Immature natural killer cell (primary cell): ENCODE results near the gene SYT15. TPM values are rescaled to one million over a fixed set of nuclear protein-coding genes. Genes with fewer than 3 reads are reported as not detected.
"Not testable (repeated sequence)": the region's sequence is repeated elsewhere in the genome, so short reads cannot be mapped to it uniquely, and the experiment has no call there.

Source experiments
- DNase-seq, 3 donors: peaks; one replicate each; pipeline ENCODE4 v3.0.0; 2022; ENCODE audit warnings: mixed read lengths in 1 of 3
- H3K27ac Mint-ChIP-seq, 6 donors: one replicate each; pipeline ENCODE4 v1.8.0; 2020; ENCODE audit warnings: mixed read lengths in 6 of 6, mild to moderate bottlenecking in 5 of 6, inconsistent platforms in 4 of 6, moderate library complexity in 3 of 6
- H3K27me3 Mint-ChIP-seq, 3 donors: one replicate each; pipeline ENCODE4 v1.8.0; 2020 to 2021; ENCODE audit warnings: low read depth in 3 of 3, mild to moderate bottlenecking in 3 of 3, mixed read lengths in 3 of 3, moderate library complexity in 3 of 3, inconsistent platforms in 1 of 3
- H3K36me3 Mint-ChIP-seq, 3 donors: one replicate each; pipeline ENCODE4 v1.8.0; 2020; ENCODE audit warnings: mixed read lengths in 3 of 3, inconsistent platforms in 2 of 3, mild to moderate bottlenecking in 2 of 3
- H3K4me1 Mint-ChIP-seq, 2 donors: one replicate each; pipeline ENCODE4 v1.8.0; 2020; ENCODE audit warnings: inconsistent platforms in 2 of 2, mild to moderate bottlenecking in 2 of 2, mixed read lengths in 2 of 2, moderate library complexity in 1 of 2
- H3K4me3 Mint-ChIP-seq, 5 donors: one replicate each; pipeline ENCODE4 v1.8.0; 2020; ENCODE audit warnings: mild to moderate bottlenecking in 5 of 5, mixed read lengths in 5 of 5, inconsistent platforms in 3 of 5, moderate library complexity in 3 of 5
- H3K9me3 Mint-ChIP-seq, 6 donors: one replicate each; pipeline ENCODE4 v1.8.0; 2020; ENCODE audit warnings: mild to moderate bottlenecking in 6 of 6, mixed read lengths in 6 of 6, inconsistent platforms in 4 of 6, moderate library complexity in 3 of 6
- polyA plus RNA-seq, 3 donors: library from polyadenylated mRNA; unstranded; fragments of 300-500 nt; fragmentation: Illumina TruSeq; gene quantifications; one replicate each; pipeline ENCODE4 v1.2.3, GENCODE V29; 2021

The SYT15 gene
- polyA plus RNA-seq, 3 donors from 2014 or later, result 0.06 to 0.07 TPM; not detected in 1

- not testable (repeated sequence) for DNase-seq, H3K9me3 Mint-ChIP-seq, H3K27ac Mint-ChIP-seq, H3K27me3 Mint-ChIP-seq, H3K4me1 Mint-ChIP-seq, H3K36me3 Mint-ChIP-seq, H3K4me3 Mint-ChIP-seq
Observed at GRCh38 chr10:46616227-46616626, 37.3 kb downstream of the SYT15 start.

DNA sequence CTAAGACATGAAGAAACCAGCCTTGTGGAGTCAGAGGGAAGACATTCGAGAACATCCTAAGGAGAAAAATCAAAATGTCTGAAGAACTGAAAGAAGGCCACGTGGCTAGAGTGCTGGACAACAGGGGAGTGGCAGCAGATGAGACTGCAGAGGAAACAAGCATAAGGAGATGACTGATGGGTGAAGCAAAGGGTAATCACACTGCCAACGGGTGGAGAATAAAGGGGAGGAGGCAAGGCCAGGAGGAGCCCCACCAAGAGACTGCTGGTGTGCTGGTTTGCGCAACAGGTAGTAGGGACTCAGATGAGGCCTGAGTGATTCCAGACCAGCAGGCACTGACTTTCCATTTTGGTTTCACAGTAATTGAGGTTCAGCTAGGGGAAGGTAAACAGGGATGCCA is 38.2 kb downstream of the SYT15 start:
- not testable (repeated sequence) for H3K36me3 Mint-ChIP-seq, DNase-seq, H3K4me3 Mint-ChIP-seq, H3K27me3 Mint-ChIP-seq, H3K27ac Mint-ChIP-seq, H3K4me1 Mint-ChIP-seq, H3K9me3 Mint-ChIP-seq

GRCh38 chr10:46617913-46618312 is 39.0 kb downstream of the SYT15 start:
- H3K27ac Mint-ChIP-seq, H3K9me3 Mint-ChIP-seq, H3K36me3 Mint-ChIP-seq, H3K4me1 Mint-ChIP-seq, DNase-seq, H3K4me3 Mint-ChIP-seq, H3K27me3 Mint-ChIP-seq: not testable (repeated sequence)

- not testable (repeated sequence) for H3K4me3 Mint-ChIP-seq, H3K36me3 Mint-ChIP-seq, H3K27me3 Mint-ChIP-seq, H3K27ac Mint-ChIP-seq, H3K4me1 Mint-ChIP-seq, H3K9me3 Mint-ChIP-seq, DNase-seq
Observed at GRCh38 chr10:46623899-46624654, 45.1 kb downstream of the SYT15 start.

GRCh38 chr10:46629805-46630204 is 50.9 kb downstream of the SYT15 start:
- H3K4me3 Mint-ChIP-seq, H3K36me3 Mint-ChIP-seq, H3K9me3 Mint-ChIP-seq, DNase-seq, H3K4me1 Mint-ChIP-seq, H3K27me3 Mint-ChIP-seq, H3K27ac Mint-ChIP-seq: not testable (repeated sequence)

DNA sequence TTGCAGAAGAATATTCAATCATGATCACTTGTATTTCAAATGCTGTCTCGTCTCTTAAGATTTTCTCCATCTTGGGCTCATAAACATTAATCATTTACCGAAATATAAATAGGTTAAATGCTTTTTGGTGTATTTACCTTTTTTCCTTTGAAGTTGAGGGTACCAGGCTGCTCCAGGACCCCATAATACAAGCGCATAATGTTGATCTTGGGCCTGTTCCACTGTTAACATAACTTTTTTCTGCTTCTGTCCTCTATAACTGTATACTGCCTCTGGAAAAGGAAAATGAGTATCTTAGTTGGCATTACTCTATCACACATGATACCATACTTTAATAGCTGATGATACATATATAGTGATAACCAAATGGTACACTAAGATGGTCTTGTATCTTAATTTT is 51.9 kb downstream of the SYT15 start:
- not testable (repeated sequence) for H3K9me3 Mint-ChIP-seq, H3K4me3 Mint-ChIP-seq, H3K27me3 Mint-ChIP-seq, H3K36me3 Mint-ChIP-seq, H3K4me1 Mint-ChIP-seq, DNase-seq, H3K27ac Mint-ChIP-seq

- not testable (repeated sequence) for H3K4me1 Mint-ChIP-seq, H3K4me3 Mint-ChIP-seq, H3K9me3 Mint-ChIP-seq, H3K27ac Mint-ChIP-seq, H3K36me3 Mint-ChIP-seq, DNase-seq, H3K27me3 Mint-ChIP-seq
Observed at GRCh38 chr10:46631683-46632082, 52.8 kb downstream of the SYT15 start.

DNA sequence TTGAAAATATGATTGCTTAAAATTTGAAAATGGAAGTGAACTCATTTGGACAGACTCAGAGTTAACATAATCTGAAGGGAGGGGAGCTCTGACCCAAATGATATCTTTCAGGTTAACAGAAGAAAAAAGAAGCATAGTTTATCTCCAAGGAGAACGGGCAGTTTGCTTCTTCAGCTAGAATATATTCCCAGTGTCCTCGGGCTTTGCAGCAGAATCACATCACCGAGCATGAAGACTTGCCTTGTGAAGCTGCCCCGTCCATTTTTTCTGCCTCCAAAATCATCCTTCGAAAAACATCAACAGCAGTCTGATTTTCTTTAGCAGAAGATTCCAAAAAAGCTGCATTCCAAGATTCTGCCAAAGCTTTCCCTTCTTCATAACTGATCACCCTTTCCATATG is 55.8 kb downstream of the SYT15 start:
- H3K36me3 Mint-ChIP-seq, H3K4me1 Mint-ChIP-seq, H3K9me3 Mint-ChIP-seq, DNase-seq, H3K27me3 Mint-ChIP-seq: not testable (repeated sequence)
- H3K27ac Mint-ChIP-seq, result peak overlapping the region in 2 of 6 donors; percentile 39 to 67
- H3K4me3 Mint-ChIP-seq, result peak overlapping the region in 2 of 5 donors; percentile 41 to 43

DNA sequence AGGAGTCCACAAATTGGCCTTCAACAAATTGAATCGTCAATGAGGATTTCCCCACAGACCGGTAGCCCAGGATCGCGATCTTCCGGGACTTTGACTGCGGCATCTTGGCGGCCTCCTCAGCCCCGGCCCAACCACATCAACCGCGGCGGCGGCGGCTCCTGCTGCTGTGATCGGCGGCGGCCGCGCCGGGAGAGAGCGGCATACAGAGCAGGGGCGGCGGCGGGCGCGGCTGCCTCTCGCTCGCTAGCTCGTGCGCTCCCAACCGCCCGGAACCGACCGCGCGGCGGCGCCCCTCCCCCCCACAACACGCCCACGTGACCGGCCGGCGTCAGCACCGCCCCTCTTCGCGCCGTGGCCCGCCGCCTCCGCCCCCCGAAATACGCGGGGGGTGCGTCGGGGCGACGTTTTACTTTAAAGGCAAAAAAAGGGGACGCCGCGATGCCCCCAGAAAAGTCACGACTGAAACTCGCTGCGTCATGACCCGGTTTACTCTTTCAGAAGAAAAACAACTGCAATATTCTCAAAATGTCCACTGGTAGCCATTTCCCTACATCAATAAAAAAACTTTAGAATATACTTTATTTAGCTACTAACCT is 56.5 kb downstream of the SYT15 start:
- not testable (repeated sequence) for H3K36me3 Mint-ChIP-seq, H3K4me1 Mint-ChIP-seq, H3K27me3 Mint-ChIP-seq, H3K9me3 Mint-ChIP-seq
- peak; percentile 14 to 33 (median 22) for DNase-seq
- Mint-ChIP-seq H3K27ac (peak overlapping the region in 5 of 6 donors; percentile 39 to 71 (median 62)), H3K4me3 (peak overlapping the region; percentile 42 to 80 (median 73))

DNA sequence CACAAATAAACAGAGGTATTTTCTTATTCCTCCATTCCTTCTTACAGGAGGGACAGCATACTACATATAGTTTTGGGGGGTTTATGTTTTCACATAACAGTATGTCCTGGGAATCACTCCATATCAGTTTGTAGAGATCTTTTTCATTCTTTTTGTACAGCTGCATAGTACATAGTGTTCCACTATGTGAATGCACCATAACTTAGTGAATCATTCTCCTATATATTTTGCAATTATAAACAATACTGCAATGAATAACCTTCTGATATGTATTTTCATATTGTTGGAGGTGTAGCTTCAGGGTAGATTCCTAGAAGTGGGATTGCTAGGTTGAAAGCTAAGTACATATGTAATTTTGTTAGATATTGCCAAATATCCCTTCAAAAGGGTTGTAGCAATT is 61.1 kb downstream of the SYT15 start:
- not testable (repeated sequence) for H3K9me3 Mint-ChIP-seq, H3K4me3 Mint-ChIP-seq, H3K4me1 Mint-ChIP-seq, H3K27ac Mint-ChIP-seq, H3K36me3 Mint-ChIP-seq, H3K27me3 Mint-ChIP-seq, DNase-seq

Other genes with a start within 250 kb of the SYT15 start
- gene ANXA8L1, start 203.4 kb upstream of the SYT15 start, polyA plus RNA-seq, result not detected
- gene NPY4R, start 113.2 kb upstream of the SYT15 start, polyA plus RNA-seq, result not detected
- gene GPRIN2, start 22.5 kb upstream of the SYT15 start, polyA plus RNA-seq, result not detected